HL-60/S4 treated with retinoic acid at 250 ng/mL for 4 days and 3 days (cell line): Measurements from ENCODE around the gene SSTR1.

ENCODE experiments used
- in situ Hi-C: fragments of 300-500 bp; cut with MboI; formaldehyde crosslinking; loops from 2 replicates; pipeline ENCODE4 v1.7.0; 2022; ENCODE audit warnings: low sequenced_read_pairs

Gene SSTR1

GRCh38 chr14:38233218-38233617 is 25.5 kb downstream of the SSTR1 start:
- in situ Hi-C loops: no loop called here

- in situ Hi-C loops: no loop called here
These were observed 30.6 kb downstream of the SSTR1 start for GRCh38 chr14:38238332-38238731.

- in situ Hi-C loops: no loop called here
These were observed 31.2 kb downstream of the SSTR1 start for GRCh38 chr14:38238878-38239277.

- in situ Hi-C loops: no loop called here
These were observed 36.1 kb downstream of the SSTR1 start for GRCh38 chr14:38243696-38244240.

GRCh38 chr14:38248321-38249028 is 40.8 kb downstream of the SSTR1 start:
- in situ Hi-C loops: no loop called here

- in situ Hi-C loops: no loop called here
These were observed 42.6 kb downstream of the SSTR1 start for GRCh38 chr14:38250331-38250730.

- in situ Hi-C loops: no loop called here
These were observed 44.5 kb downstream of the SSTR1 start for GRCh38 chr14:38252066-38252710.

GRCh38 chr14:38253676-38254075 is 46.0 kb downstream of the SSTR1 start:
- in situ Hi-C loops: no loop called here

- in situ Hi-C loops: no loop called here
These were observed 47.1 kb downstream of the SSTR1 start for GRCh38 chr14:38254571-38255407.

GRCh38 chr14:38255408-38255672 is 47.6 kb downstream of the SSTR1 start:
- in situ Hi-C loops: no loop called here

- in situ Hi-C loops: no loop called here
These were observed 48.2 kb downstream of the SSTR1 start, which contains the start of gene CLEC14A for GRCh38 chr14:38255673-38256532. Gene CLEC14A (minus strand): TSS chr14:38256093. CDS start chr14:38256022, 71 bp downstream.

GRCh38 chr14:38256533-38256840 is 48.8 kb downstream of the SSTR1 start:
- in situ Hi-C loops: no loop called here

- in situ Hi-C loops: no loop called here
These were observed 49.8 kb downstream of the SSTR1 start for GRCh38 chr14:38257507-38257906.

- in situ Hi-C loops: no loop called here
These were observed 53.9 kb downstream of the SSTR1 start for GRCh38 chr14:38261620-38262019.
